HFFc6 (cell line): ENCODE measurements around the gene HLA-DQA2. TPM values are rescaled to one million over a fixed set of nuclear protein-coding genes. Genes with fewer than 3 reads are reported as not detected.

Source experiments
- DNase-seq: peaks from one replicate; pipeline ENCODE4 v3.0.0-alpha.2; 2018
- H3K27ac Mint-ChIP-seq: 2 replicates; pipeline ENCODE4 v1.8.0; 2020; ENCODE audit warnings: mild to moderate bottlenecking, mixed read lengths
- H3K27me3 Mint-ChIP-seq: 2 replicates; pipeline ENCODE4 v1.8.0; 2021; ENCODE audit warnings: mild to moderate bottlenecking, moderate library complexity, mixed read lengths; ENCODE audit not compliant: insufficient read depth
- H3K36me3 Mint-ChIP-seq: 2 replicates; pipeline ENCODE4 v1.8.0; 2021; ENCODE audit warnings: low read depth, mixed read lengths
- H3K4me1 Mint-ChIP-seq: 2 replicates; pipeline ENCODE4 v1.8.0; 2020; ENCODE audit warnings: low read depth, mixed read lengths
- H3K4me3 Mint-ChIP-seq: 2 replicates; pipeline ENCODE4 v1.8.0; 2020; ENCODE audit warnings: mild to moderate bottlenecking, moderate library complexity, mixed read lengths
- H3K9me3 Mint-ChIP-seq: 2 replicates; pipeline ENCODE4 v1.8.0; 2020; ENCODE audit warnings: mild to moderate bottlenecking, mixed read lengths
- CTCF ChIP-seq: fragments of 200-600 bp; sonication (generic); IDR thresholded peaks from 2 replicates; pipeline ENCODE4 v1.5.0; 2021; ENCODE audit warnings: antibody characterized with exemption, mild to moderate bottlenecking
- microRNA-seq: library from miRNA; unstranded; fragments of <30 nt; microRNA quantifications from one replicate; pipeline ENCODE4, GENCODE V29; 2019
- total RNA-seq, 6 experiments: library from RNA; stranded (reverse); fragmentation: NEBNext Ultra II Directional; extraction: Animal tissue kit (Norgen Biotek cat#: 25700); gene quantifications; 2 replicates in 1 of 6; 3 replicates in 5 of 6; pipeline ENCODE4 v1.2.3, GENCODE V29; 2021

Gene HLA-DQA2
- total RNA-seq, 6 experiments from 2014 or later = not detected

GRCh38 chr6:32785781-32786533, 44.8 kb downstream of the HLA-DQA2 start:
- no peaks in the 10 kb centered on the region for H3K9me3 Mint-ChIP-seq
- H3K4me1 Mint-ChIP-seq = peaks cover 5% of the 10 kb centered on the region; the same call in 1 of the 2 replicates
- no peak overlapping the region for H3K27ac Mint-ChIP-seq
- H3K27me3 Mint-ChIP-seq = peaks cover 20% of the 10 kb centered on the region
- H3K4me3 Mint-ChIP-seq = no peak overlapping the region
- DNase-seq = peak; percentile 45
- peak; percentile 82 for TF ChIP-seq CTCF
- H3K36me3 Mint-ChIP-seq = no peaks in the 10 kb centered on the region

GRCh38 chr6:32790306-32790705, 49.1 kb downstream of the HLA-DQA2 start:
- Mint-ChIP-seq H3K36me3 (no peaks in the 10 kb centered on the region), H3K27ac (no peak overlapping the region), H3K4me3 (no peak overlapping the region), H3K9me3 (no peaks in the 10 kb centered on the region), H3K27me3 (peaks cover 37% of the 10 kb centered on the region), H3K4me1 (peaks cover 5% of the 10 kb centered on the region; the same call in 1 of the 2 replicates)
- TF ChIP-seq CTCF = no peak
- DNase-seq = no peak

GRCh38 chr6:32792901-32793435, 51.8 kb downstream of the HLA-DQA2 start:
- H3K4me1 Mint-ChIP-seq = peaks cover 19% of the 10 kb centered on the region
- H3K4me3 Mint-ChIP-seq = no peak overlapping the region
- no peak for TF ChIP-seq CTCF
- H3K27ac Mint-ChIP-seq = no peak overlapping the region
- H3K9me3 Mint-ChIP-seq = no peaks in the 10 kb centered on the region
- no peak for DNase-seq
- H3K36me3 Mint-ChIP-seq = no peaks in the 10 kb centered on the region
- H3K27me3 Mint-ChIP-seq = peaks cover 35% of the 10 kb centered on the region

GRCh38 chr6:32794510-32794909, 53.3 kb downstream of the HLA-DQA2 start:
- Mint-ChIP-seq H3K27me3 (peaks cover 37% of the 10 kb centered on the region), H3K4me1 (peaks cover 19% of the 10 kb centered on the region), H3K4me3 (no peak overlapping the region), H3K9me3 (peaks cover 6% of the 10 kb centered on the region), H3K27ac (no peak overlapping the region), H3K36me3 (no peaks in the 10 kb centered on the region; the same call in 1 of the 2 replicates)
- no peak for DNase-seq
- TF ChIP-seq CTCF = no peak

Small RNA genes within 50 kb of the gene (microRNA-seq; reads per million reads assigned to microRNA genes)
- gene MIR3135B = not detected

Other genes starting within 250 kb of the HLA-DQA2 start
- gene HLA-DRB5, start 211.1 kb upstream of the HLA-DQA2 start, total RNA-seq = not detected
- not detected for gene HLA-DRB1, start 151.5 kb upstream of the HLA-DQA2 start, total RNA-seq
- not detected for gene HLA-DQA1, start 104.0 kb upstream of the HLA-DQA2 start, total RNA-seq
- not detected for gene HLA-DQB1, start 74.7 kb upstream of the HLA-DQA2 start, total RNA-seq
- not detected for gene HLA-DQB2, start 22.1 kb downstream of the HLA-DQA2 start, total RNA-seq
- gene HLA-DOB, start 75.6 kb downstream of the HLA-DQA2 start, total RNA-seq = under 1 TPM in 2 of 6 experiments, not detected in 4; 0.14 to 0.28 TPM
- gene TAP2, start 97.3 kb downstream of the HLA-DQA2 start, total RNA-seq = 10 to 100 TPM; 25.3 to 47.5 (median 39.2) TPM
- gene PSMB8, start 102.7 kb downstream of the HLA-DQA2 start, total RNA-seq = 10 to 100 TPM; 24.4 to 43.3 (median 39.5) TPM
- 10 to 100 TPM; 29.9 to 42.6 (median 37.8) TPM for gene TAP1, start 112.3 kb downstream of the HLA-DQA2 start, total RNA-seq
- gene PSMB9, start 112.8 kb downstream of the HLA-DQA2 start, total RNA-seq = 10 to 100 TPM in 4 of 6 experiments, 1 to 10 TPM in 2; 4.9 to 23.9 (median 20.9) TPM
- gene HLA-DMB, start 199.6 kb downstream of the HLA-DQA2 start, total RNA-seq = not detected
- 1 to 10 TPM; 2.0 to 3.1 (median 2.2) TPM for gene HLA-DMA, start 211.7 kb downstream of the HLA-DQA2 start, total RNA-seq
- gene BRD2, start 227.2 kb downstream of the HLA-DQA2 start, total RNA-seq = 100 to 1,000 TPM; 147 to 163 (median 157) TPM